Measurements from ENCODE around the gene GRM8. TPM values are rescaled to one million over a fixed set of nuclear protein-coding genes. Genes with fewer than 3 reads are reported as not detected.
"Not testable (repeated sequence)": the region's sequence is repeated elsewhere in the genome, so short reads cannot be mapped to it uniquely, and the experiment has no call there.

GRM8 gene
- total and polyA plus RNA-seq, 7 donors = 0.08 TPM; not detected in 6

GRCh38 chr7:126901041-126901765 lies 351.5 kb downstream of the GRM8 start:
- H3K27me3 ChIP-seq (ENCODE audit: insufficient read depth in 3 of 3, low read length in 2 of 3); H3K36me3 ChIP-seq (ENCODE audit: insufficient read depth in 1 of 2, low read depth in 1 of 2); H3K4me3 ChIP-seq; ATAC-seq; DNase-seq; intact Hi-C loops (cut with DNase I); H3K27ac ChIP-seq; H3K4me1 ChIP-seq; H3K9me3 ChIP-seq: not testable (repeated sequence)
- 48 to 65% (median 52%) methylated on average over 6 of the region's 6 CpGs for WGBS, 3 donors

GRCh38 chr7:126887980-126888379 lies 364.8 kb downstream of the GRM8 start:
- H3K27ac ChIP-seq; H3K36me3 ChIP-seq (ENCODE audit: insufficient read depth in 1 of 2, low read depth in 1 of 2); ATAC-seq; H3K4me1 ChIP-seq; H3K4me3 ChIP-seq; H3K27me3 ChIP-seq (ENCODE audit: insufficient read depth in 3 of 3, low read length in 2 of 3); DNase-seq; H3K9me3 ChIP-seq; intact Hi-C loops (cut with DNase I): not testable (repeated sequence)
- 75 to 82% (median 81%) methylated on average over 1 of the region's 1 CpG for WGBS, 3 donors

GRCh38 chr7:126887560-126887959 lies 365.2 kb downstream of the GRM8 start:
- H3K9me3 ChIP-seq; H3K36me3 ChIP-seq (ENCODE audit: insufficient read depth in 1 of 2, low read depth in 1 of 2); H3K27me3 ChIP-seq (ENCODE audit: insufficient read depth in 3 of 3, low read length in 2 of 3); H3K4me1 ChIP-seq; H3K27ac ChIP-seq; intact Hi-C loops (cut with DNase I); ATAC-seq; DNase-seq; H3K4me3 ChIP-seq: not testable (repeated sequence)
- 66 to 70% (median 67%) methylated on average over 4 of the region's 4 CpGs for WGBS, 3 donors

GRCh38 chr7:126882730-126883129 lies 370.0 kb downstream of the GRM8 start:
- intact Hi-C loops (cut with DNase I); H3K36me3 ChIP-seq (ENCODE audit: insufficient read depth in 1 of 2, low read depth in 1 of 2); H3K27me3 ChIP-seq (ENCODE audit: insufficient read depth in 3 of 3, low read length in 2 of 3); DNase-seq; H3K4me1 ChIP-seq; H3K27ac ChIP-seq; H3K4me3 ChIP-seq; H3K9me3 ChIP-seq; ATAC-seq: not testable (repeated sequence)
- WGBS, 3 donors = 83 to 88% (median 83%) methylated on average over 1 of the region's 1 CpG

GRCh38 chr7:126881908-126882307 lies 370.8 kb downstream of the GRM8 start:
- H3K27ac ChIP-seq; H3K27me3 ChIP-seq (ENCODE audit: insufficient read depth in 3 of 3, low read length in 2 of 3); H3K4me3 ChIP-seq; H3K36me3 ChIP-seq (ENCODE audit: insufficient read depth in 1 of 2, low read depth in 1 of 2); H3K9me3 ChIP-seq; ATAC-seq; DNase-seq; intact Hi-C loops (cut with DNase I); H3K4me1 ChIP-seq: not testable (repeated sequence)
- WGBS, 3 donors = 32 to 49% (median 47%) methylated on average over 2 of the region's 2 CpGs

- H3K4me3 ChIP-seq = no peak overlapping the region
- DNase-seq (no peak), ATAC-seq (no peak)
- TF ChIP-seq CTCF (IDR thresholded peaks at IDR 0.05) = no peak
- no peak overlapping the region for H3K27ac ChIP-seq
- intact Hi-C loops (cut with DNase I) = no loop called here
- H3K9me3 ChIP-seq = no peaks in the 10 kb centered on the region
- no peaks in the 10 kb centered on the region for H3K36me3 ChIP-seq (ENCODE audit: insufficient read depth in 1 of 2, low read depth in 1 of 2)
- WGBS, 3 donors = 75 to 86% (median 84%) methylated on average over 4 of the region's 4 CpGs
- H3K27me3 ChIP-seq (ENCODE audit: insufficient read depth in 3 of 3, low read length in 2 of 3) = no peaks in the 10 kb centered on the region
- H3K4me1 ChIP-seq = no peaks in the 10 kb centered on the region
Observed at GRCh38 chr7:126881315-126881714, 371.4 kb downstream of the GRM8 start.

- H3K27me3 ChIP-seq (ENCODE audit: insufficient read depth in 3 of 3, low read length in 2 of 3); H3K36me3 ChIP-seq (ENCODE audit: insufficient read depth in 1 of 2, low read depth in 1 of 2); intact Hi-C loops (cut with DNase I); H3K4me3 ChIP-seq; ATAC-seq; DNase-seq; H3K4me1 ChIP-seq; H3K27ac ChIP-seq; H3K9me3 ChIP-seq: not testable (repeated sequence)
- 74 to 77% (median 76%) methylated on average over 3 of the region's 3 CpGs for whole genome bisulfite sequencing, 3 donors
Observed at GRCh38 chr7:126876536-126876935, 376.2 kb downstream of the GRM8 start.
